ENCODE data around the gene ANGPTL2.

Gene ANGPTL2

DNA sequence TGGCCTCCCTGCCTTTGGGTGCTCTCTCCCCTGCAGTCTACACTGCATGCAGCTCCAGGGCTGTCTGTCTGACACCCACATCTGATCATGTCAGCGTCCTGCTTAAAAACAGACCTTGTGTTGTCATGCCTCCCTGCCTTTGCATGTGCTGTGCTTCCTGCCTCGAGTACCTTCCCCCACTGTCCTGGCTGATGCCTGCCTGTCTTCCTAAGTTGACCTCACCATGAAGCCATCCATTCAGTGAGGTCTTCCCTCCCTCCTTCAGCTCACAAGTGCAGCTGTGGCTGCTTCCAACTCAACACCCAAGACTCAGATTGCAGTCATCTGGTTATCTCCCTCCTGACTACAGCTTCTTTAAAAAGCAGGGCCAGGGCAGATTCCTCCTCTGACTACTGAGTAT lies 5.5 kb downstream of the ANGPTL2 start:
- DNase-seq = no peak

GRCh38 chr9:127116088-127116726 lies 6.2 kb downstream of the ANGPTL2 start:
- no peak for DNase-seq

GRCh38 chr9:127114606-127115005 lies 7.8 kb downstream of the ANGPTL2 start:
- no peak for DNase-seq

DNA sequence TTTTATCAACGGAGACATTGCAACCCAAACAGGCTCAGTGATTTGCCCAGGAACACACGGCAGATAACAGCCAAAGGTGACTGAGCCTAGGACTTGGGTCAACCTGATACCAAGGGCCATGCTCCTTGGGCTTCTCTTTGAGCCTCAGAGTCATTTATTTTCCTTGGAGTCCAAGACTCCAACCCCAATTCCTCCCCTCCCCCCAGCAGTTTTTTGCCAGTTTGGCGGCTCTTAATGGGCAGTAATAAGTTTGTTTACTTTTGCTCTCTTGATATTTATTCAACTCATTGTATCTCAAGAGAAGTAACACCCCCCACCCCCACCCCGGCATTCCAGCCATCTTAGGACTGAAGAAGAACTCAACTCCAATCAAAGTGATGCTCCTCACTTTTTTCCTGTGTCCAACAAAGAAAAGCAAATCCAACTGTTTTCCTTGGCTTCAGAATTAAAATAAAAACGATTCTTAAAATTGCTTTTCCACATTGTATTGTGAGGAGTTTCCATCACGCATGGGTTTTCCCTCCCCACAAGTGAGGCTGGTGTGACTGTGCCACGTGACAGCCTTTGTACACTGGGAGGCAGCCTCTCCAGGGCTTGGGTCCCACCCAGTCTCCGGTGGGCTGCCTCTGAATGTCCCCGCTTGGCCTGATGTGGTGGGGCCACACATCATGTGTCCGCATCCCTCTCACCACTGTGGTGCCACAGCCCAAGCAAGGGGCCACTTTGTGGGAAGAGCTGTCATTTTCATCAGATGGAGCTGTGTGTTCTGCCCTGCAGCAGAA lies 9.1 kb downstream of the ANGPTL2 start:
- no peak for DNase-seq

DNA sequence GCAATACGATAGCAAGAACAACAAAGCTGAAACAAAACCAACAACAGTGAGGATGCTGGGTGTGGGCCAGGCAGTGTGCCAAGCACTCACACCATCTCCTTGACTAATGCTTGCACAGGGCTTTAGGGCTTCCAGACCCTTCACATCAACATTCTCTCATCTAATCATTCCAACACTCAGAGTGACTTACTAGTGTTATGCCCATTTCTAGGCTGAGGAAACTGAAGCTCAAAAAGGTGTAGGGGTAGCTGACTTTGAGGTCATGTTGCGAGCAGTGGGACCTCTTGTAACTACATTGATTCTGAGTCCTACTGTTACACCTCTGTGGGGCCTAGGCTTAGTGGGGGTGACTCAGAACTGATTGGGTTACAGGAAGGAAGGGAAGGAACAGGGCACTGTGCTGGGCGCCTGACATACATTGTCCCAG lies 9.7 kb downstream of the ANGPTL2 start:
- no peak for DNase-seq

DNA sequence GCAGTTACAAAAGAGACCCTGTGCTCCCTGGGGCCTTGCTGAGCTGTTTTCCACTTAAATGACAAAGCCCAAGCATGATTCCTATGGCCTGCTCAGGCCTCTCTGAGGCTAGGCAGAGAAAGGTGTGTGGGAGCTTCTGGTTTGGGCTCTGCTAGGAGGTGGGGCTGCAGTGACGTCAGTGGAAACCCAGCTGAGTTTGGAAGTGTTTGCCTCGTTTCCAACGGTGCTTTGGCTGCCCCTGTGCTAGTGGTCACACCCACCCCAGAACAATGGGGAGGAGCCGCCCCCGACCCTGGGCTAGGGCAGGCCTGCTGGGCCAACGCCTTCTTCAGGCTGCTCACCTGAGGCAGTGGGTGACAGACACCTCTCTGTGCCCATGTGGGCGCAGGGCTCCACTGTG lies 10.4 kb downstream of the ANGPTL2 start:
- no peak for DNase-seq

DNA sequence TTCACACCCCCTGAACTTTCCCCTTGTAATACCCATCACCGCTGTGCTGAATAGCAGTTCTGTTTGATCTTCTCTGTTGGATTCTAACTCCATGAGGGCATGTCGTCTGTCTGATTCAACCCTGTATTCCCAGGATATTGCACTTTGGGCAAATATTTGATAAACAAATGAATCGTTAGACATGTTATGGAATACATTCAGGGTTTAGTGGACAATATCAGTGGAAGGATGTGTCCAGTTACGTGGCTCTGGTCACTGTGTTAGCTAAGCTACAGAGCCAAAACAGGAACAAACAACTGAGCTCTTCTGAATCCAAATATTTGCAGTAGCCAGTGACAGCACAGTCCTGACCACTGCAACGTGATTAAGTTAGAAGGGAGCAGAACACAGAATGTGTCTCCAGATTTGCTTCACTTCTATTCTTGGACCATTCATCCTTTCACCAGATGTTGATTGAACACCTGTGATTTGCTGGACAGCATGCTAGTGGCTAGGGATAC lies 13.2 kb downstream of the ANGPTL2 start:
- no peak for DNase-seq

DNA sequence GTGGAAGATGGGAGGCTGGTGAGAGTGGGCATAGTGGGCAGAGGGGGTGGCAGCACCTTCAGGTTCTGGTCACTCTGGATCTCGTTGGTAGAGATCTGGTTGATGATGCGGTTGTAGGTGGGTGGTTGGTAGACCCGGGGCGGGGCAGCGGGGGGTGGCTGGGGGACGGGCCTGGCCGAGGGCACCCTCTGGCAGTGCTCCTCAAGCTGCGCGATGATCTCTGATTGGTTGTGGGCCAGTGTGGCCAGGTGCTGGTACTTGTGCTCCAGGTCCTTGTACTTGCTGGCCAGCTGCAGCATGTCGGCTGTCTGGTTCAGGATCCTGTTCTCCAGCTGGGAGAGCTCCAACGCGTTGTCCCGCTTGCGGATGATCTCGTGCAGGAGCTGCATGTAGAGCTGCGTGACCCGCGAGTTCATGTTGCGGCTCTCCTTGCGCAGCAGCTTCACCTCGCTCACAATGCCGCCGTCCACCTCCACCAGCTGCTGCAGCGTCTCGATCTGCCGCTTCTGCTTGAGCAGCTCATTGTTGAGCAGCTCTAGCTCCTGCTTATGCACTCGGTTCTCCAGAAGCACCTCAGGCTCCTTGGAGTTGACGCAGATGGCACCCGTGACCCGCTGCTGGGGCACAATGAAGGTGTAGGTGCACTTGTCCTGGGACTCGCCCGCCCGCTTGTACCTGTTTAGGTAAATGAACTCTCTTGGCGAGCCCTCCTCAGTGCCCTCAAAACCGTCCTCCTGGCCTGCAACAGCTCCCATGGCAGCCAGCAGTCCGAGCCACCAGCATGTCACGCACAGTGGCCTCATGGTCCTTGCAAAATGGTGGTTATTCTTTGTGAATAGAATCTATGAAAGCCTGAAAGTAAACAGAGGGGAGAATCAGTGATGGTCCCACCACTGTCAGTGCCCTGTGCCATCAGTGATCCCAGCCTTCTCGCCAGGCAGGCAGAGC lies 14.2 kb downstream of the ANGPTL2 start:
- DNase-seq = no peak

DNA sequence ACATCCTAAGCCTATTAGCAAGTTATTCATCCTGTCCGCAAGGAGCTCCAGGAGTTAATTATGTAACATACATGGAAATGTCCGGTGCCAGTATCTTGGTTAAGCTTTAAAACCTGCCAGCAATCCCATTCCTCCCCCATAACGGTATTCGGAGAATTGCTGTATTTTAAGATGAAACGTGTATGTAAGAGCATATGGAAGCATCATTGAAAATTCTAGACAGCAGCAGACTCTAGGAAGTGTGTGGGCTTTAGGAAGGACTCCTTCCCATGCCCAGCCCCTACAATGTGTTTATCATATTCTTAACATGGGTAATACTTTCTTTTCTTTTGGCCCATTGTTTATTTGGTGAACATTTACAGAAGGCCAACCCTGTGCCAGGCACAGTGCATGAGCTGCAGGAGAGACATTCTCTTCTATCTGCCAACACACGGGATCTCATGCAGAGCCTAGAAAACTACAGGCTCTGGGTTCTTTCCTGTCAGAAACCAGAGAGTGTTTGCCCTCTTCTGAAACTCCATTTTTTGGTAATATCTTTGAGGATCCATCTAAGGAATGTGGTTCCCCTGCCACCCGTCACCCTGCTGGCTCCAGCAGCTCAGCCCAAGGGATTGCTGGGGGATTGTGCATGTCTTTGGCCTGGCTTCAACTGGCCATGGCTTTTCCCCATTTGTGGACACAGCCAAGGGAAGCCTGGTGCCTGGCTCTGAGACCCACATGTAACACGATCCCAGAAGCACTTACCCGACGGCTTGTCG lies 15.1 kb downstream of the ANGPTL2 start:
- DNase-seq = no peak

GRCh38 chr9:127106466-127106855 lies 16.0 kb downstream of the ANGPTL2 start:
- DNase-seq = no peak

- DNase-seq = no peak
Measured at GRCh38 chr9:127105805-127106465, 16.5 kb downstream of the ANGPTL2 start.

- no peak for DNase-seq
Measured at GRCh38 chr9:127104581-127105311, 17.7 kb downstream of the ANGPTL2 start.

- DNase-seq = no peak
Measured at GRCh38 chr9:127102788-127103187, 19.6 kb downstream of the ANGPTL2 start.

- DNase-seq = no peak
Measured at GRCh38 chr9:127102176-127102575, 20.3 kb downstream of the ANGPTL2 start.

GRCh38 chr9:127099664-127100063 lies 22.8 kb downstream of the ANGPTL2 start:
- no peak for DNase-seq

DNA sequence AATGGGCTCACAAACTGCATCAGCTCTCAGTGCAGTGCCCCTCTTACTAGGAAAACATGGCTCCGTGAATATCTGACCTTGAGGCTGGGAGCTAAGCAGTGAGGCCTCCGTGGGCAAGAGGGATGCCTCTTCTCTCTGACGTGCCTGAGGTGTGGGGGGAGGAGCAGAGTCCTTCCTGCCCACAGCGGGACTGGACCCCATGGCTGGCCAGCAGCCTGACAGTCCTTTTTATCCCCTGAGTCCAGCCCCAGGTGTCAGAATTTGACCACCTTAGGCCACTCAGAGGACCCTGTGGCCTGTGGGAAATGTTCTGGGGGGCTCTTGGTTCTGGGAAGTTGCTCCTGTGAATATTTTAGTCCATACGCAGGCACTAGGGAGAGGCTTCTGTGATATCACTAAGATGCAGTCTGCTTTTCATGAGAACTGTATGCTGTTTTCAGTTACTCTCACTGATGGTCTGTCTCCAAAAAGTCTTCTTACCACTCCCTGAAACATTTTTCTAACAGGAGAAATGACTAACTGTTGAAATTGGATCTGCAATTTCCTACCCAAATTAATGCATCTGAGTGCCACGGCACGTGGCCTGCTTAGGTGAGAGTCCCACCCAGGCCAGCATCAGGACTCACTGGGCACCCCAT lies 23.4 kb downstream of the ANGPTL2 start:
- DNase-seq = no peak

DNA sequence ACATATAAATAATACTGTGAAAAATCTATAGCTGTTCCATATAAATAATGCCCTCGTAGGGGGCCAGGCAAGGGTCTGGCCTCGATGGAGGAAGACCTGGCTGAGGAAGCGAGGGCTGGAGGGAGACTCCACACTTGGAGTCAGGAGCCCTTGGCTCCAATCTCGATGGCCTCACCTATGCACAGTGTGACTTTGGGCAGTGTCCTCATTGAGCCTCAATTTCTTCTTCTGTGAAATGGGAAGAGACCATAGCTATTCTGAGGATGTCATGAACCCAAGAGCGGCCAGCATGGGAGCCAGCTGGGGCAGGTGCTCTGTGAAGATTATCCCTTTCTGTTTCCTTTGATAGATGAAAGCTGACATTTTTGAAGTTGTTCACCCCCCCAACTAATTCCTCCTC lies 24.8 kb downstream of the ANGPTL2 start:
- no peak for DNase-seq

DNA sequence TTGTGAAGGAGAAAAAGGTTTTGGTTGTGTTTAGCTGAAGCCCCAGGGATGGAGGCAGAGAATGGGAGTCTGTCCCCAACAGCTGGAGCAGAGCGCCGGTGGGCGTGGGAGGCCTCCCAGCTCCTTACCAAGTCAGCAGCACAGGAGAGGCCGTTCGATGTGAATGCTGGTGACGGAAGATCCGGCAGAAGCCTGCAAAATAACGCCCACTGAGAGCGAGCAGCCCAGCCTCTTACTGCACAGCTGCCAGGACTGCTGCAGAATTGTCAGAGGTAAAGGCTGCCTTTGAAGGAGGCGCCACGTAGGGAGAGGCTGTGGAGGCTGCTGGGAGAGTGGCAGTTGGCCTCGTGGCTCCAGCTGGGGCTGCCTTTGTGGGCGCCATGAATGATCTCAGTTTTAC lies 26.2 kb downstream of the ANGPTL2 start:
- DNase-seq = no peak

GRCh38 chr9:127095411-127095810 lies 27.0 kb downstream of the ANGPTL2 start:
- no peak for DNase-seq

GRCh38 chr9:127093319-127094020 lies 29.0 kb downstream of the ANGPTL2 start:
- DNase-seq = no peak
